Fibroblast of villous mesenchyme (primary cell): ENCODE data around the gene PDLIM7. TPM values are rescaled to one million over a fixed set of nuclear protein-coding genes. Genes with fewer than 3 reads are reported as not detected.

Source experiments
- DNase-seq: peaks from one replicate; pipeline ENCODE4 v3.0.0-alpha.2; 2010; ENCODE audit warnings: low read depth
- H3K4me3 ChIP-seq: 2 replicates; pipeline ENCODE4 v1.5.1; 2011; ENCODE audit warnings: low read depth, mild to moderate bottlenecking, low read length
- total RNA-seq: library from RNA; depleted of rRNA; stranded (reverse); fragments of >200 nt; gene quantifications from 2 replicates; pipeline ENCODE4 v1.2.3, GENCODE V29; 2012
- TF ChIP-seq, protein P1 (sequence below): IDR thresholded peaks from 2 replicates; pipeline ENCODE4 v1.5.1; 2012; ENCODE audit warnings: low read depth, mild to moderate bottlenecking, low read length; ENCODE audit not compliant: insufficient read depth

Gene PDLIM7
- total RNA-seq, 1 donor = 283 TPM

DNA sequence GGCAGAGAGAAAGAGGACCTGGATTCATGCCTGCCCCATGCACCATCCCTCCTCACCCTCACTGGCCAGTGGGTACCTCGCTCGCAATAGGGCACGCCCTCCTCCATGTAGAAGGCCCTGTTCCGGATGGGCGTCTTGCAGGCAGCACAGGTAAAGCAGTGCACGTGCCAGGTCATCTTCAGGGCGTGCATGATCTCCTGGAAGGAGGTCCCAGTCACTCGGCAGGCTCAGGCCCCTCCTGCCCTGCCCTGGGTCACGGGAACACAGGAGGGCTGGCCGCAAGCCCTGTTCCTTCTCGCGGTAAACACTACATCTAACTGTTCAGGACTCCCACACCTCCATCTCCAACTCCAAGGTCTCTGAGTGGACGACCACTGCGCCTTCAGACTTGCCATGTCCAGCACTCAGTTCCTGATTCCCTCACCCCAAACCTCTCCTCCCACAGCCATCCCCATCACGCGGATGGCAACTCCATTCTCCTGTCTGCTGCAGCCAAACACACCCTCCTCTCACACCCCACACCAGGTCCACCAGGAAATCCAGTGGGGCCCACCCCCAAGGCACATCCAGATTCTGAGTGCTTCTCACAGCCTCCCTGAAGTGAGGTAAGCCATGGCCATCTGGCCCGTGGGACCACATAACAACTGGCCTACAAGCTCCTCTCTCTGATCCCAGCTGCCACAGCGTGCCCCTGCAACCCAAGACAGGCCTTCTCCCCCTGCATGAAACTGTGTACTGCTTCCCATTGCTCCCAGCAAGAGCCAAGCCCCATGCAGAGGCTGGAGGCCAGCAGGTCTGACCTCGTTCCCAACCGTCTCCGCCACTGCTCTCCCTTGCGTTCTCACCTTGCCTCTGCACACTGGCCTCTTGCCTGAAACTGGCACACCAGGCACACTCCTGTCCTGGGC is 13.2 kb downstream of the PDLIM7 start:
- no peak overlapping the region for H3K4me3 ChIP-seq
- DNase-seq = no peak
- TF ChIP-seq, protein P1, sequence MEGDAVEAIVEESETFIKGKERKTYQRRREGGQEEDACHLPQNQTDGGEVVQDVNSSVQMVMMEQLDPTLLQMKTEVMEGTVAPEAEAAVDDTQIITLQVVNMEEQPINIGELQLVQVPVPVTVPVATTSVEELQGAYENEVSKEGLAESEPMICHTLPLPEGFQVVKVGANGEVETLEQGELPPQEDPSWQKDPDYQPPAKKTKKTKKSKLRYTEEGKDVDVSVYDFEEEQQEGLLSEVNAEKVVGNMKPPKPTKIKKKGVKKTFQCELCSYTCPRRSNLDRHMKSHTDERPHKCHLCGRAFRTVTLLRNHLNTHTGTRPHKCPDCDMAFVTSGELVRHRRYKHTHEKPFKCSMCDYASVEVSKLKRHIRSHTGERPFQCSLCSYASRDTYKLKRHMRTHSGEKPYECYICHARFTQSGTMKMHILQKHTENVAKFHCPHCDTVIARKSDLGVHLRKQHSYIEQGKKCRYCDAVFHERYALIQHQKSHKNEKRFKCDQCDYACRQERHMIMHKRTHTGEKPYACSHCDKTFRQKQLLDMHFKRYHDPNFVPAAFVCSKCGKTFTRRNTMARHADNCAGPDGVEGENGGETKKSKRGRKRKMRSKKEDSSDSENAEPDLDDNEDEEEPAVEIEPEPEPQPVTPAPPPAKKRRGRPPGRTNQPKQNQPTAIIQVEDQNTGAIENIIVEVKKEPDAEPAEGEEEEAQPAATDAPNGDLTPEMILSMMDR = no peak

DNA sequence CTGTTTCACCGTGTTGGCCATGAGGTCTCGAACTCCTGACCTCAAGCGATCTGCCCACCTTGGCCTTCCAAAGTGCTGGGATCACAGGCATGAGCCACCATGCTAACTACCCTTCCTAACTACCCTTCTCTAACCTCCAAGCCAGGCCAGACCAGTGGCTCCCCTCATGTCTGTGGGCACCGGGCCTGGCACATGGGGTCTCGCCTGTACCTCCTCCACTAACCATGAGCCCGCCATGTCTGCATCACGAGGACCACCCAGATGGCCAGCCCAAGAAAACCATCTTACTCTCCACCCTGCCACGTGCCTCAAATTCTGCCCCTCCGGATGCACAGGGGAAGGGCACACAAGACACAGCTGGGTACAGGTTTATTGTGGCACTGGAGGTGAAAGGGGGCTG is 14.4 kb downstream of the PDLIM7 start:
- H3K4me3 ChIP-seq = no peak overlapping the region
- TF ChIP-seq, protein P1 = no peak
- no peak for DNase-seq

DNA sequence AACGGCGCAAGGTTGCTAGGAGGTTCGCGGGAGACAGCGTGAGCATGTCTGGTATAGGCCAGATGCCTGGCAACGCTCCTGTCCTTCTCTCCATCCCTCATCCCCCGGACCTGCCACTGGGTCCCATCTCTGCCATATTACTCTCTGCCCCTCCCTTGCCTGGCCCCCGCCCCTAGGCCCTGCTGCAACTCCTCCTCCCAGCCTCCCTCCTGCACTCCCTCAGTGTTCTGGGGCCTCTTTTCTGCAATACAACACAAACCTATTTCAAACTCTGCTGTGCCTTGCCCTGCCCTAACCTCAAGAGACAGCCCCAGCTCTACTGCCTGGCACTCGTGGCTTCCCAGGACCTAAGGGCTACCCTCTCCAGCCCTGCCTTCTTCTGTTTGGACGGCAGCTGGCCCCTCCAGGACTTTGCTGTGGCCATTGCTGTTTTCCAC is 15.0 kb downstream of the PDLIM7 start:
- DNase-seq = no peak
- TF ChIP-seq, protein P1 = no peak
- no peak overlapping the region for H3K4me3 ChIP-seq

DNA sequence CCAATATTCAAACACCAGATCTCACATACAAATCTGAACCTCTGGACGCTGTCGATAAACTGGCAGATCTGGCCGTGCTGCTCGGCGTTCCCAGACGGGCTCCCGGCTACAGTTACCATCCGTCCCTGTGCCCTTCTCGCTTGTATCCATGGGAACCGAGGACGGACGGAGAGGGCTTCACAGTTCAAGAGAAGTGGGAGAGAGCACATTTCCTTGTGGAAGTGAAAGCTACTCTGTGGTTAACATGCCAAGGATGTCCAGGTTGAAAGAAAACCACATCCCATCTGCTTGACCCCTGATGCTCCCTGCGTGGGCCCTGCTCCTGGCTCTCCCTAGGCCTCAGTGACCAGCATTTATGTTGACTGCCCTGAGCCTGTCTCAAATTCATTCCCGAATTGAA is 17.6 kb downstream of the PDLIM7 start:
- H3K4me3 ChIP-seq = no peak overlapping the region
- TF ChIP-seq, protein P1 = no peak
- peak; percentile 90 for DNase-seq

DNA sequence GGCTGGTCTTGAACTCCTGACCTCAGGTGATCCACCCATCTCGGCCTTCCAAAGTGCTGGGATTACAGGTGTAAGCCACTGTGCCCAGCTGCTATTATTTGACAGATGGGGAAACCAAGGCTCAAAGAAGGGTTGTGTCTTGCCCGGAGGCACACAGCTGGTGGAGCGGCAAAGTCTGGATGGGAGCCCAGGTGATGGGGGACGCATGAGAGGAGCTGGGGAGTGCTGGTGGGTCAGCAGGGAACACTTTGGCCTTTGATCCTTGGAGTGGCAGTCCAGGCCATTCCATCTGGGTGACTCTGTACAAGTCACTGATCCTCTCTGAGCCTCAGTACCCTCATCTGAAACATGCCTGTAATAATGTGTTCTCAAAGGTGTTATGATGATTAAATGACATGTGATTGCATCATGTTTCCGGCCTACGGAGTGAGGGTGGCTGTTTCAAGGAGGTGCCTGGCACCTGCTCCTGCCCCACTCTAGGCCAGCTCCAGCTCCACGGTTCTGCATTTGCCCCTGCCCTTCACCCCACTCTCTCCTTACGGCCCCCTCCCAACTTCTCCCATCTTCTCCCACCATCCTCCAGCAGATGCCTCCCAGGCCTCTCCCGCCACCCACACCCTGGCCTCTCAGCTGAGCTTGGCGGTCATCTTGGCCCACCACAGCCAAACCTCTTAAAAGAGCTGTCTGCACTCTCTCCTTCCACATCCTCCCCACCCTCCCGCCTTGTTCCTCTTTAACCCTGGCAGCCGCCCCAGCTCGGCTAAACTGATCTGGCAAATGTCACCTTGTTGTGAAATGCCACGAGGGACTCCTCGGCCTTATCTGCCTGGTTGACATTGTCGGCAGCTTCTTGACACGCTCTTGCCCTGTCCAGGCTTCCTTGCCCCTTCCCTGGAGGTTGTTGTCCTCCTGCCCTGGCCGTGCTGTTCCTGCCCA is 18.4 kb downstream of the PDLIM7 start:
- DNase-seq = peak; percentile 90
- TF ChIP-seq, protein P1 = no peak
- H3K4me3 ChIP-seq = no peak overlapping the region

DNA sequence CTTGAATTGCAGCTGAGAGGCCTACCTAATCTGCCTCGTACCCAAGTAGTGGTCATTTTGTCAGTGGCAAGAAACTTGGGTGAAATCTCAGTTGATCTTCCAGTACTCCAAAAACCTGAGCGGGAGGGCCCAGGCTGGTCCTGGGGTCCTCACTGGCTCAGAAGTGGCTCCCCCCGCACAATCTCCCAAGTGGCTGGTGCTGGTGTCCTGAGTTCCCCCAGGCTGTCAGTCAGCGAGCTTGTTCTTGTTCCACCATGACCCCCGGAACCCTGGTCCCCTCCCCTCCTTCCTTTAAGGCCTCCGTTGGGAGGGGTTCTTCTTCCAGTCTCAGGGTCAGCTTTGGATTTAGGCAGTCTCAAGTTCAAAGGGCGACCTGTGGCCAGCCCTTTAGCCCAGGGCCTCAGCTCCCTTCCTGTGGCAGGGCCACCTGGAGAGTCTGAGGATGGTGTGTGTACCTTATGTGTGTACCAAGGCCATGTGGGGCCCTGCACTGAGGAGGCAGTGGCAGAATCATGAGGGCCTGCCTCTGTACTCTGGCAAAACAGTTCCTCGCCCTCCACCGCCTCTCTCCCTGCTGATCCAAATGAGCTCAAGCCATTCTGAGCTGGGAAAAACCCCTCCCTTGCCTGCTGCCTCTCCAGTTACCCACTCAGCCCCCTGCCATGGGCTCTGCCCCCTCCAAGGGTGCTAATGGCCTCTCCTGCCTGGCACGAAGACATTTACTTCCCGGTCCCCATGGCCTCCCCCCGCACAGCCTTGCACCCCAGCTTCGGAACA is 19.5 kb downstream of the PDLIM7 start:
- TF ChIP-seq, protein P1 = no peak
- no peak overlapping the region for H3K4me3 ChIP-seq
- no peak for DNase-seq
